HG03521 (cell line): ENCODE measurements around the gene KRT79.

Source experiments
- ATAC-seq: cut with Tn5 transposase; IDR thresholded peaks from one replicate; pipeline ENCODE4 v1.9.1; 2021; ENCODE audit warnings: mild to moderate bottlenecking, moderate library complexity; ENCODE audit not compliant: unreplicated experiment

Gene KRT79

DNA sequence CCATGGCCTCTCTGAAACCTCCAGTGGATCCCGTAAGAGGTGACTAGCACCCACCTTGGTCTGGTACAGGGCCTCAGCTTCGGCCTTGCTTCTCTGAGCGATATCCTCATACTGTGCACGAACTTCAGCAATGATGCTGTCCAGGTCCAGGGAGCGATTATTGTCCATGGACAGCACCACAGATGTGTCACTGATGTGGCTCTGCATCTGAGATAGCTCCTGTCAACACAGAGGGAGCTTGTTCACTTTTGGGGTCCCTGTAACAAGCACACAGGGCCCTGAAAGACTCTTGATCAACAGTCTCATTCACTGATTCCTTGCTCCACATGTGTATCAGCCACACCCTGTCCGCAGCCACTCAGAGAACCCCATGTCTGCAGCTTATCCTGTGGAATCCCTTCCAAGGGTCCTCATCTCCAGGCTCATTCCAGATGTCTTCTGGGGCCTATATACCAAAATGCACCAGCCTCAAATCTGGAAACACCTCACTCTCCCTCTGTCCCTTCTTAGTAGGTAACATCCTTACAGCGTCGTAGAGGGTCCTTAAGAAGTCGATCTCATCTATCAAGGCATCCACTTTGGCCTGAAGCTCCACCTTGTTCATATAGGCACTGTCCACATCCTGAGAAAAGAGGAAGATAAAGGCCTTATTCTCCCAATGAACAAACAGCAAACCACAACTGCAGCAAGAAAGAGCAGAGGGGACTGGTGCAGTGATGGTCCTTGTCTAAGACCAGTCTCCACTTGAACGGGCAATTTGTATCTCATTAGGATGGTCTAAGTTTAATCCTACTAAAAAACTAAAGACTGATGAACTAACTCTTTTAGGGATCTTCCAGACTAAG lies 41.7 kb downstream of the KRT79 start:
- no peak for ATAC-seq

DNA sequence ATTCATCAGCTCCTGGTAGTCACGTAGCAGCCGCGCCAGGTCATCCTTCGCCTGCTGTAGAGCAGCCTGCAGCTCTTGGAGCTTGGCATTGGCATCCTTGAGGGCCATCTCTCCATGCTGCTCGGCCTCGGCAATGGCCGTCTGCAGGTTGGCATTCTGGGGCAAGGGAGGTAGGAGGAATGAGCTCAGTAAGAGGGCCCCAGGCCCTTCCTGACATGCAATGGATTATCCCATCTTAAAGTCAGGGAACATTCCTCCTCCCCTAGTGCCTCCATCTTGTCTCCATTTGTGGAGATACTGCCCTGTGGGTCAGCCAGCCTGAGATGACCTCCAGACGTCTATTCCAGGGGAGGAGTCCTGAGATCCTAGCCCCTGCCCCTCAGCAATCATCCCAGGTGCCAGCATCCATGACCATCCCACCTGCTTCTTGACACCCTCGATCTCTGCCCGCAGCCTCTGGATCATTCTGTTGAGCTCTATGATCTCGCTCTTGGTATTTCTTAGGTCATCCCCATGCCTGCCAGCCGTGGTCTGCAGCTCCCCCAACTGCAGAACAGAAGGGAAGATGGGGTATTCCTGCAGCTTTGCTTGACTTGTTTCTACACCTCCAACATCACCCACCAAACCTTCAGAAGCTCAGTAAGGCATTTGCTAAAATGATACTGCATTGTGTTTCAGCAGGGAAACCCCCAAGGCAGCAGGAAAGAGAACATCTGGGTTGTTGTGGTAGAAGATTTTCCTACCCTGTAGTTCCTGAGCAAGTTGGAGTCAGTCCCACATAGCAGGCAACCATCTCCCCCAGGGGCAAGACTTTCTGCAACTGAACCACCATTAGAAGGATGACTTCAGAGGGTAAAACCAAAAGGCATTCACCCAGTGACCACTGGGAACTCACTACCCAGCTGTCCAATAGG lies 42.6 kb downstream of the KRT79 start:
- no peak for ATAC-seq

DNA sequence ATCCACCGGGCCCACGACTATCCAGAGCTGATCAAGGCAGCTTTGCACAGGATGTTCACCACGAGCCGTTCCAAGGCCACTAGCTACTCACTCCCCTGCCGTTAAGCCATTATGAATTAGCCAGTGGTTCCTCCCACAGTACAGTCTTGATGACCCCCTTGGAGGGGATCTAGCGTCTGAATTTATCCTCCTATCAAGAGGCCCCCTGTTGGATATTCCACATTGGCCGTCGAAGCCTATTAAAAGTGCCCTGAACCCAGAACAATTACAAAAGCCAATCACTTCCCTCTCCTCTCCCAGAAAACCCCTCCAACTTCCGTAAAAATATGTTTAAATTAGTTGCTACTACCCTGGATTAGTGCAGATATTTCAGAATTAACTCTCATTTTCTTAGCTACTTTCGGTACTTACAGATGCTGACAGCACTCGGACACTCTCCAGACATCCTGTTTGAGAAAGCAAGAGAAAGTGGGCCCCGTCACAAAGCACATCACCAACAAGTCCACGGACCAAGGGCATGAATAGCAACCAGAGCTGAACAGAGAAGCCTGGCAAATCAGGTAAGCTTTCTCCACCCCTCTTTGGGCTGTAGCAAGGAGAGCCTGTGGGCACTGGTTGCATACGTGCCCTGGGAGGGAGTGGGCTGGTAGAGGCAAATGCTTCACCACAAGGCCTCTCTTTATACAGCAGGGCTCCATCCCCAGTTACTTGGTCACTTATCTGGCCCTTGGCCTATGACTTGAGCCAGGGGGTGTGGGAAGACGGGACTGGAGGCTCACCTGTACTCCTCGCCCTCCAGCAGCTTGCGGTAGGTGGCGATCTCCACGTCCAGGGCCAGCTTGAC lies 43.5 kb downstream of the KRT79 start:
- ATAC-seq, result no peak

DNA sequence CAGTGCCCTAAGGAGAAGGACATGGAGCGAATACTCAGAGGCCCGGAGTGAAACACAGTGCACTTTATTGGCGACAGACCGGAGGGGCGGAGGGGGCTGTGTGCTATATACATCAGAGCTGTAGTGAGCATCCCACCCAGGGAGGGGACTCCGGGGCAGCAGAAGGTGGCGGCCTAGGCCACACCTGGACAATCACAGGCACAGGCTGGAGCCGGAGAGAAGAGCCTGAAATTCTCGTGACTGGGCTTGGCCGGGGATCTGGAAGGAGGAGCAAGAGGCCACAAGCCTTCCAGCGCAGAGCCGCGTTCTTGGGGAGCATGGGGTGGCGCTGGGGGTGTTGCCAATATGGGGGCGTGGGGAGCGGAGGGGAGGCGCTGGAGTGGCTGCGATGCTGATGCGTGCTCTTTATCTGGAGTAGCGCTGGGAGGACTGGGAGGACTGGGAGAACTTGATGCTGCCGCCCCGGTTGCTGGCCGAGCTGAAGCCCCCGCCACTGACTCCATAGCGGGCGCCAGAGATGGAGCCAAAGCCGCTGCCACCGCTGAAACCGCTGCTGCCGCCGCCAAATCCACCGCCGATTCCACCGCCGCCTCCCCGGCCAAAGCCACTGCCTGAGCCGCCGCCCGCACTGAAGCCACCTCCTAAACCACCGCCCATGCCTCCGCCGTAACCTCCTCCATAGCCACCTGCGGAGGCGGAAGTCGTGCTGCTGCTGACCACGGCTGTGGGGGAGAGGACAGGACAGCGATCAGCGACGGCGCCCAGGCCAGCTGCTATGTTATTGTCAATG lies 44.3 kb downstream of the KRT79 start:
- ATAC-seq, result no peak

DNA sequence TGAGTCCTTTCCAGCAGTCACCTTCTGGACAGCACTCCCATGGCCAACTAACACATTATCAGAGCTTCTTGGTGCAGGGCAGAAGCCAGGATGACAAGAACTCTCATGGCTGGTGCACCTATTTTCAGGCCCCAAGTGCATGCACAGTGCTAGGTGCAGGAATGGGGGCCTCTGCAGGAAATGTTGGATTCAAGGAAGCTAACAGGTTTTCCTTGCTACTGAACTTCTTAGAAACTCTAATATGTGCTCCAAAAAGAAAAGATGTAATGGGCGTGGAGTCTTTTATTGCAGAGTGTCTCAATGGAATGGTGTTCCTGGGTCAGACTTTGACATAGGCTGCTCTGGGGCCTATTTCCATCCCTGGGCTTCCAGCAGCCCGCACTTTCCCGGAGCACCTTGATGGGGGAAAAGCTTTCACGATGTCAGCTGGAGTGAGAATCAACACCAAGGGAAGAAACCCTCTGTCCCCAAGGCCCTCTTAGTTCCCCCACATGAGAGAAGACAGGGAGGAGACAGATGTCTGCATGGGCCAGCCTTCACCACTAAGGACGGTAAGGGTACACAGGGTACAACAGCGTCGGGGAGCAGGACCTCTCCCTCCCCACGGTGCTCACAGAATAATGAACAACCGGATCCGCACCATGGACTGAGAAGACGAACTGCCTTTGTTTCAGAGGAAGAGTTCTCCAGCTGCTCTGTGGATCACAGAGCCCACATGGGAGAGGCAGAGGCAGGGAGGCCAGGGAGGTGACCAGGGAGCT lies 45.1 kb downstream of the KRT79 start:
- no peak for ATAC-seq

DNA sequence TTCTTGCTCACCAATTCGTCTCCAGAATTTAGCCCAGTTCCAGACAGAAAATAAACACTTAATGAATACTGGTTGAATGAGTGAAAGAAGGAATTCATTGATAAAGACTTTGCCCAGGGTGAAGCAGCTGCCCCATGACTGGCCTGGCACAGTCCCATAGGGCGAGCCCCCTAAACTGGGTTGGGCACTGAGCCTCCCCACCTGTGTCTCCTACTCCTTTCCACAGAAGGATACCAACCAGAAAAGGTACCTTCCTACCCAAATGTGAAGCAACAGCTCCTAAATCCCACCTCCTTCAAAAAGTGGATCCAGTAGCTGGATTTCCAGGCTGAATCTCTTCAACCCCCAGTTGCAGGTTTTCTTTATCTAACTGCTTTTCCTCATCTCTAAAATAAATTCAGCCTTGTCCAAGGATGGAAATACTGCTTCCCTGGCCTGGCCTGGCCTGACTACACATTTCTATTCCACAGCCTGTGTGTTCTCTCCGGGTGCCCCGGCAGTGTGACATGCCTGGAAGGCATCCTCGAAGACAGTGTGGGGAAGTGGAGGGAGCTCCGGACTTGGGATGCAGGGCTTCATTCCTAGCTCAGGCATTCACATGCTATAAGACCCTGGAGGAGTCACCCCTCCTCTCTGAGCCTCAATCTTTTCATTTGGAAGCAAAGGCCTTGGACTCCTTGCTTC lies 45.8 kb downstream of the KRT79 start:
- no peak for ATAC-seq

DNA sequence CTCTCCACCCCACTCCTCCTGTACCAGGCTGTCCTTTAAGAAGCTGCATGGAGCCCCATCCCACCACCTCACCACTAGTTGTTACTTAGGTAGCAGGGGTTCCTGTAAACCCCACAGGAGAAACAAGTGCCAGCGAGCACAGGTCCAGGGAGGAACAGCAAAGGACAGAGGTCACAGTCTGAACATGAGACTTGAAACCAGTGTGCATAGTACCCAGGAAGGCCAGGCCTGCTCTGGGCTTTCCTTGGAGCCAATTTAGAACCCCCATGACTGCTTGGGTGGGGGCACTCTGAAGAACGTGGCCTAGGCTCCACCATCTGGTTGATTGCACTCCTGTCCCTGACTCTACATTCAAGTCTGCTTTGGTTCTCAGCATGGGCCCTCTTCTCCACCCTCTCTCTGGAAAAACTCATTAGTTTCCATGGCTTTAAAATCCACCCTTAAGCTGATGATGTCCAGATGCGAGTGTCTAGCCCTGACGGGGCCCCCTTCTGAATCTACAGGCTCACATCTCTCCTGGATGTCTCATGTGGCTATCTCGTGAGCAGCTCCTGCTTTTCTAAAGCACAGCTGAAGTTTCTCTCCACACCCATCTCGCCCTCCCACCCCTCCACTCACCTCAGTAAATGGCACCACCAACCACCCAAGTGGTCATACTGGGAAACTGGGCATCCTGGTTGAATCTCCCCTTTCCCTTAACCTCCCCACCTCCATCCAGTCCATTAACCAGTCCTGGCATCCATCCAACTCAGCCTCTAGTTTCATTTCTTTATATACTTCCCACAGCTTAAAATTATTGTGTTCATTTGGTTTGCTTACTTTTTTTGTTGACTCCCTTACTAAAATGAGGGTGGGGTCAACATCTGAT lies 46.6 kb downstream of the KRT79 start:
- ATAC-seq, result no peak

DNA sequence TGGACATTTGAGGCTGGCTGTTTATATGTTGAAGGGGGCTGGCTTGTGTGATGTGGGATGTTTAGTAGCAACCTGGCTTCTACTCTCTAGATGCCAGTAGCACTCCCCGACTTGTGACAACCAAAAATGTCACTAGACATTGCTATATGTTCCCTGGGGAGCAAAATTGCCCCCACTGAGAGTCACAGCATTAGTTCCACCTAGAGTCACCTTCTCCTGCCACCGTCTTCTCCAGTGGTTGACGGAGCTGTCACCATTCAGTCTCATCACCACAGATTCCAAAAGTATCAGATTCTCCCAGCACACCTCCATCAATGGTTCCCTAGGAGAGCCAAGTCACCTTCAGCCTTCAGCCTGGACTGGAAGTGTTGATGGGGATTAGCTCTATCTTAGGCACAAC lies 49.2 kb downstream of the KRT79 start:
- ATAC-seq, result no peak

DNA sequence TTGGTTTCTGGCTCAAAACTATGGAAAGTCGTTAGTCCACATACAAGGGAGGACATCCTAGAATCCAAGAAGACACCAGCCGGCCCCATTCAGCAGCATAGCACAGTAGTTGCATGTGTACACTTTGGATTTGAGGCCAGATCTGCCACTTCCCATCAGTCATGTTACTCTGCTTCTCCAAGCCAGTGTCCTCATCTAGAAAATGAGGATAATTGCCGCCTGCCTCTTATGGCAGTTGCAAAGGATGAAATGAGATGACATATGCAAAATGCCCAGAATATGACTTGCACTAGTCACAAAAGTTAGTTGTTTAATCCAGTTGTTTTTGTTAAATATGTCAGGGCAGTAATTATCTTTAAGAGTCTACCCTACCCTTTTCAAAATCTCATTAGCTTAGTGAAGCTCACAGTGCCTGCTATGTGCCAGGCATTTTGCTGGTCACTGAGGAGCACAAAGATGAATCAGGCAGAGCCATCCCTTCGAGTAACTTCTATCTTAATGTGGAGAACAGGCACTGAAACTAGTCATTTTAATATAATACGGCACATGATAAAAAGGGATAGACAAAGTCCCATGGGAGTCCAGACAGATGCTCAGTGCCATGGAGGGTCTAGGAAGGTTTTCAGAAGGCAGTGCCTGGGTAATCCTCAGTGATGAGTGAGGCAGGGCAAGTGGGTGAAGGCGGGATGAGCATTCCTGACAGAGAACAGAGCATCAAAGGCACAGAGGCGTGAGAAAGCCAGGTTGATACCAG lies 50.4 kb downstream of the KRT79 start:
- ATAC-seq, result no peak

DNA sequence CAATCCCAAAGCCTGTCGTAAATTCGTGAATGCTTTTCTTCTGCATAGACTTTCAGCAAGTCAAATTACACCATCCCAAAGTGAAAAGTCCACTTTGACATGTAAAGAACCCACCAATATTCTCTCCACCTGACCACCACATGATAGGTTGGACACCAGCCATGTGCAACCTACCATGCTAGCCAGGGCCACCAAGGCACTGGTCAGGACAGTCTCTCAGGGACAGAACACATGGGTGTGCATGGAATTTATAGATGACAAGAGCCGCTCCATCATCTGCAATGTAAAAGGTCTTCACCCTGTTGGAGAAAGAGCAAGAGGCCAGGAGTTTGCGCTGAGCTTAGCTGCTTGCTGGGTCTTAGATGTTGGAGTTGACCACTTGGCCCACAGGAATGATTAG lies 51.6 kb downstream of the KRT79 start:
- no peak for ATAC-seq

DNA sequence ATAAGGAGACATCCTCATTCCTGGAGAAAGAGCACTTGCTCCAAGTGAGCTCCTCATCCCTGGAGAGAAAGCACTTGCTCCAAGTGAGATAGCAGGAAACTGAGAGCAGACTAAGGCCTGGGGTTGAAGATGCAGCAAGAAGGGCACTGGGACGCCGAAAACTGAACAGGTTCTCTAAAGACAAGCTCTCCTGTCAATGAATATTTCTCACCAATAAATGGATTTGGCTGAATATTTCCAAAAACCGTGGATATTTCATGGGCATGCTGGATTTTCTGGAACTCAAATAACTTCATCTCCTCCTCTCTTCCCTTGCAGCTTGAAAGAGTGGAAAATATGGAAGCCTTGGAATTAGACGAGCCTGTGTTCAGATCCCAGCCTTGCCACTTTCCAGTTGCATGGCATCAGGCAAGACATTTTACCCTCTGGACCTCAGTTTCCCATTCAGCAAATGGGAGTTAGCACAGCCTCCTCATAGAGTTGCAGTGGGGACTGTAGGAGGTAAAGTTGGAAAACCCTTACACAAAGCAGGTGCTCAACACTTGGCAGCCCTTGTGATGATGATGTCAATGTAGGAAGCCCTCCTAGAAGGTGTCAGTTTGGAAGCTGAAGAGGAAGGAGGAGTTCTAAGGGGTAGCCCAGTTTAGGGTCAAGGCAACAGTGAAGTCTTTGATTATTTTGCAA lies 52.6 kb downstream of the KRT79 start:
- ATAC-seq, result no peak

DNA sequence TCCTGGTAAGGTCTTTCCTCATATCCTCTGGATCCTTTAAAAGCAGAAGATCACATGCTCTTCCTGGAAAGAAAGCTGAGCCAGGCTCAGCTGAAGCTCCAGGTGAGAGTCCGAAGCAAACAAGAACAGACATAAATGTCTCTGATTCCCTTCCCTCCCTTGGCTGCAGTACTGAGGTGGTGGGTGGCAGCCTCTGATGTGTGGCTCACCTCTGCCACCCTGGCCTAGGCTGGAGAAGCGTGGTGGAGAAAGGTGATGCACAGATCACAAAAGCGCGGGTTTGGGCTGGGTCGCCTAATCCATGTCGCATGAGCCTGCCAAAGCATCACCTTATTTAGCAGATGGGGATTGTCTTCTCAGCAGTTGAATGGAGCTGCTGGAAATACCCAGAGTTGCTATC lies 54.2 kb downstream of the KRT79 start:
- no peak for ATAC-seq

DNA sequence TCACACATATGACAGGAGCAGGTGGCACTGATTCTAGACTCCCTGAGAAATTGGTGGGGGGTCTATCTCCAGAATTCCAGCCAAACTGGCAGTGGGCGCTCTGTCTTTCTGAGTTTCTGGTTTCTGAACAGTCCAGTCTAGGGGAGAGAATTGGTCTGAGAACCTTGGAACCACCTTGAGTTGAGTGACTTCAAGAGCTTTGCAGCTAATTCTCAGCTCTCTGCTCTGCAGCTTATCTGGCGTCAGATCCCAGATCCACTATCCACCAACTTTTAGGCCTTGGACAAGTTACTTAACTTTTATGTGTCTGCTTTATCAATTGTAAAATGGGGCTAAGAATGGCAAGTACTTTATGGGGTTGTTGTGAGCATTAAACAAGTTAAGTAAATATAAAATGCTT lies 55.3 kb downstream of the KRT79 start:
- no peak for ATAC-seq

DNA sequence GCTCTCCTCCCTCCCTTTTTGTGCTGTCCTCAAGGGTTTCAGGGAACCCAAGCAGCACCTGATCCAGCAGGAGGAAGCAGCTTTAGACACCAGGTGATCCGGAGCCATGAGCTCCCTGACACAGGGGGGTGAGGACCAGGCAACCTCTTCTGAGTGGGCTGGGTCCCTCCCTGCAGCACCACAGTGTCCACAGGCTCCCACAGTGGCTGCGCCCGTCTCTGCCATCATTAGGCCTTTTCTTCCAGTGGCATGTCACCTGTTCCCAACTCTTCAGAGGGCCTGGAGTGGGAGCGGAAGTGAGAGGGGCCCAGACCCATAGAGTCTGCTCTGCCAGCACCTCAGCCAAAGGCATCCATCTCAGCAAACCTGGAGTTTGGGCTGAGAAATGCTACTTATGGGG lies 56.5 kb downstream of the KRT79 start:
- no peak for ATAC-seq

DNA sequence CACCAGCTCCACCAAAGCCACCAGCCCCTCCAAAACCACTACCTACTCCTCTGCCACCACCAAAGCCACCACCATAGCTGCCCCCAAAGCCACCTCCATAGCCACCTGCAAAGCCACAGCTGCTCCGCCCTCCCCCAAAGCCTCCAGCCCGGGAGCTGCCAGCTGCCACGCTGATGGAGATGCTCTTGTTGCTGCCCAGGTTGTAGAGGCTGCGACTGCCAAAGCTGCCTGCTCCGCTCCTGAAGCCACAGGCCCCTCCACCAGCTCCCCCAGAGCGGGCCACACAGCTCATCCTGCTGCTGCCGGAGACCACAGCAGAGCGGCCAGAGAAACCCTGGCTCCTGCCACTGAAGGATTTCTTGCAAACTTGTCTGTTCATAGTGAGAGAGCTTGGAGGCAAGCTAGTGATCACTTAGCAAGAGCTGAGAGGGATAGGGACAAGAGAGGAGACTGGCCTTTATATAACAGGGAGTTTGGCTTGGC lies 57.2 kb downstream of the KRT79 start, which contains the start of gene KRT76:
Gene KRT76, minus strand, starts transcription at position 433 of the 483 bp plus-strand sequence. Its CDS starts 54 bp downstream, at position 379.
- no peak for ATAC-seq

DNA sequence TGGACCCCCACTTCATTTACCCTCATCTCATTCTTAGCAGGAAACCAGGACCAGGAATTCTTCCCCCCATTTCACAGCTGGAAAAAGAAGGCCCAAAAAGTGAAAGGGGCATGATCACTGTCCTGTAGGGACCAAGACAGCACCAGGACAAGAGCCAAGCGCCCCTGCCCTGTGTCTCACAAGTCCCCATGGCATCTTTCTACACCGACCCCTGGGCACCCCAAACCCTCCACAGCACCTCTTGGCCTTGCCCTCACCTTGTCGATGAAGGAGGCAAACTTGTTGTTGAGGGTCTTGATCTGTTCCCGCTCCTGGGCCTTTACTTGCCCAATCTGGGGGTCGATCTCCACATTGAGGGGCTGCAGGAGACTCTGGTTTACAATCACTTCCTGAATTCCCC lies 57.7 kb downstream of the KRT79 start:
- no peak for ATAC-seq
